HG03460 (cell line): Measurements from ENCODE around the gene IGSF21.

Experiments used
- ATAC-seq: cut with Tn5 transposase; IDR thresholded peaks from one replicate; pipeline ENCODE4 v1.9.1; 2021; ENCODE audit not compliant: unreplicated experiment

The IGSF21 gene

GRCh38 chr1:18107369-18108298 lies at the start of gene IGSF21:
IGSF21 (plus strand) TSS chr1:18107798; CDS start chr1:18108129, 331 bp downstream.
- ATAC-seq: no peak

DNA sequence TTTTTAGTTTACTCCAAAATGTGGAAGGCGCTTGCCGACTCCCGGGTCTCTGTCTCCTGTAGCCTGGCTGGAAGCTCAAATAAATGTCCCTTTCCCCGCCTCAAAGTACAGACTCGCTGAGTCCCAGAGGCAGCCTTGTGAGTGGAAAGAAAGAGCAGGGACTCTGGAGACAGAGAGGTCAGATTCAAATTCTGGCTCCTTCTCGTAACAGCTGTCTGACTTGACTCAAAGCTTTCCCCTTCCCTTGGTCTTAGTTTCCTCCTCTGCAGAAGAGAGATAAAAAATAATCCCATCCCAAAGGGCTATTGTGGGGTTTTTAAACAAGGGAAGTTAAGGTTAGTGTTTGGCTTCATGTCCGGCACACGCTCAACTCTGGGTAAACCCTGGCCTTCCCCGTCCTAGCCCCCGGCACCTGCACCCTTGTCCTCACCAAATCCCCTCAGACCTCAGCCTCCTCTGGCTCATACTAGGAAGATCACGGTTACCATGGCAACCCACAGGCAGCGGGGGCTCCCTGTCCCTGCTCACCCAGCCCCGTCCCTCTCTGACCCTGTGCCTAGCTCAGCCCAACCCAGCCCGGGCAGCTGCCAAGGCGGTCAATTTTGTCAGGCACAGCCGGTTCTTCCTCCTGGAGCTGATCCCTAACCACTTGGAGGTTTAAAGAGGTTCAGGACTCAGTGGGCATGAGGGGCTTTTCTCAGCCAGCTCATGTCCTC lies 49.2 kb upstream of the IGSF21 start:
- ATAC-seq: no peak

DNA sequence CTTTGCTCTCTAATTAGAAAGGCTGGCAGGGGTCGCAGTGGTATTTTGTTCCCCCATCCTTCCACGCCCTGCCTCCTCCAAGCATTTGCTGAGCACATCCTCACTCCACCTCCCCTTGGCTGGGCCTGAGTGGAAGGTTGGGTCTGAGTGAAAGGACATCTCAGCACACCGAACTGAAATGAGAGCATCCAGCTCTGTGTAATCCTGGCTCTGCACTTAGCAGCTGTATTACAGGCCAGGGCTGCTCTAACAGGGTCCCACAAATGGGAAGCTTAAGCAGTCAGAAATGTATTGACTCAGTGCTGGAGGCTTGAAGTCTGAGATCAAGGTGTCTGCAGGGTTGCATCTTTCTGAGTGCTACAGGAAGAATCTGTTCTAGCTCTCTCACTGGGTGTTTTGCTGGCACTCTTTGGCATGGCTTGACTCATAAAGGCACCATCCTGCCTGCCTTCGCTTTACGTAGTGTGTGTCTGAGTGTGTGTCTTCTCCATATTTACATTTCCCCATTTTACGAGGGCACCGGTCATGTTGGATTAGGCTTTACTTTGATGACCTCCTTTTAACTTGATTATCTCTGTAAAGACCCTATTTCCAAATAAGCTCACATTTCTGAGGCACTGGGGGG lies 48.5 kb upstream of the IGSF21 start:
- no peak for ATAC-seq

- no peak for ATAC-seq
These were observed 47.2 kb upstream of the IGSF21 start for GRCh38 chr1:18060366-18060765.

DNA sequence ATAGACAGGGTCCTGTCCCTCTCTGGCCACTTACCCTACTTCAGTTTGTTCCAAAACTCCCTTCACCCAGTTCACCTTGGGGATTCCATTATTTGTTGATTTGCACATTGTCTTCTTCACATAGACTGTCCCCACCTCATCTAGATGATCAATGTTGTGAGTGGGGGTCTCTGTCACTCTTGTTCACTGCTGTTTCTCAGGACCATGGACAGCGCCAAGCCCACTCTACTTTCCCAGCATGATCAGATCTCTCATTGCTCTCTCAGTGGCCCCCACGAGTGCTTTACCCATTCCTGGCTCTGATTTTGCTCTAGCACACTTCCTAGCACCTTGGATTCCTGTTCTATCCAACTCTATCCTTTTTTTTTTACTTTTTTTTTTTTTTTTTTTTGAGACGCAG lies 45.4 kb upstream of the IGSF21 start:
- ATAC-seq: no peak

GRCh38 chr1:18064534-18064933 lies 43.1 kb upstream of the IGSF21 start:
- no peak for ATAC-seq

DNA sequence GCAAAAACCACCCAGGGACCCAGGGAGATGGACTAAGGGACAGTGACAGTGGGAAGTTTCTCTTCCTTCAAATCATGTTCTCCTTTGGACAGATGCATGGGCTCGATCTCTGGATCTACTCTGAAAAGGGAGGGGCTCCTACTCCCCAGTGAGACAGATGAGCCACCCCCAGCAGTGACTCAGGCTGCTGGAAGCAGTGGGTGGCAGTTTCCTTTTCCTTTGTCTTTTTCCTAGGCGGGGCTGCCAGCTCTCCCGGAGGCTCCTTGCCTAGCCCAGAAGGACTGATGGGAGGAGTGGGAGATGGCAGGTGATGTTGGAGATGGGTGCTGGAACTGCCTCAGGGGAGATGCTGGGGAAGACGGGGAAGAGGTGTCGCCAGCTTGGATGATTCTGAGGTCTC lies 41.0 kb upstream of the IGSF21 start:
- no peak for ATAC-seq

- no peak for ATAC-seq
These were observed 37.7 kb upstream of the IGSF21 start for GRCh38 chr1:18069903-18070302.

DNA sequence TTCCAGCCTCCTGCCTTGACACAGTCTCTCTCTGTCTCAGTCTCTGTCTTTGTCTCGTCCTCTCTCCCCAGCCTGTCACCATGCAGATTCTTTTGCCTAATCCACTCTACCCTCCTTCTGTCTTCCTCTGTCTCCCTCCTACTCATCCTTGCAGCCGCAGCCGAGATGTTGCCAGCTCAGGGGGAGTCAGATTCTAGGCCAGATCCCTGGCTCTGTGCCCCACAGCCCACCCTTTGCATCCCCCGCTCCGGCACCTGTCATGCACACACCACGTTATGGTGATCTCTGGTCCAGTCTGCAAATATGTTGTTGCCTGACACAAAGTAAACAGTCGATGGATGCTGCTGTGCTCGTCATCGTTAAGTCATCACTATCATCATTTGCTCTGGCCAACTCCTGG lies 35.5 kb upstream of the IGSF21 start:
- no peak for ATAC-seq

DNA sequence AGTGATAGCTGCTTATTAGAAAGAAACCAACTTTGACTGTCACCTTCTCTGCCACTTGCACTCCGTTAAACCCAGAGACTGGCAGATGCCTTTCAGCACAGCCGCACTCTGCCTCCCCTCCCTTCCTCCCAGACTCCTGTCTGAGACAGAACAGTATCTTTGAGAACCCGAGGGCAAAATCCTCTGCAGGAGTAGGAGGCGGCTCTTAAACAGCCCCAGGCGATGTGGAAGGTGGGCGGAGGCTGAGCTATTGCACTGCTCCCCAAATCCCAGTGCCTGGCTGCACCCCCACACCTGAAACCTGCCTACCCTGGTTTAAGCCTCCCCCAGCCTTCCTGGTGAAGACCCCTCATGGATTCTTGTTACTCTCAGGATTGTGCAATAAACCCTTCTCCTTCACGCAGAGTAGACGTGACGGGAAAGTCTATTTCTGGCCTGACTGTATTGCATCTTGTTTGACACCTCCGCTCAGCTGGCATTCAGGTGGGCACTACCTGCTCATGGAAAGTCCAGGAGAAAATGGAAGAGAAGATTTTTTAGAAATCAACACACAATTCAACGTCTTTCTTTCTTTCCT lies 34.4 kb upstream of the IGSF21 start:
- no peak for ATAC-seq

DNA sequence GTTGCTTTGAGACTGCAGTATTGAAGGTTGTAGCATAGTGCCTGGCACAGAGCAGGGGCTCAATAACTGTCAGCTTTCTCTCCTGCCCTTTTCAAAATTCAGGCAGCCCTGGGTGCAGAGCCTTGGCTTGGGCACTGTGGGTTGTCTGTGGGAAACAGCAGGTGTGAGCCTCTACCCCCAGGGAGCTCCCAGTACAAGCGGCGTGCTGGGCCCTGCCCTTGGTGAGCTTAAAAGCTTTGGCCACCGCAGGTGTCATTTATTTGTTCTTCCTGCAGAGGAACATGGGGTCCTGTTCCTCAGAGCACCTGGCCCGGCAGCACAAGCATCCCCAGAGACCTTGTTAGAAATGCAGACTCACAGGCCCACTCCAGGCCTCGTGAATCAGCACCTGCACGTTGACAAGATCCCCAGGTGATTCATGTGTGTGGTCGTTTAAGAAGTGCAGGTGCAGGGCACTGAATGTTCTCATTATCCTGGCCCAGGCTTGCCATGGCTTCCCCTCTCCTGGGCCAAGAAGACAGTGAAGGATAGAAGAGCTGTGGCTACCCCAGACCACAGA lies 29.9 kb upstream of the IGSF21 start:
- ATAC-seq: no peak

DNA sequence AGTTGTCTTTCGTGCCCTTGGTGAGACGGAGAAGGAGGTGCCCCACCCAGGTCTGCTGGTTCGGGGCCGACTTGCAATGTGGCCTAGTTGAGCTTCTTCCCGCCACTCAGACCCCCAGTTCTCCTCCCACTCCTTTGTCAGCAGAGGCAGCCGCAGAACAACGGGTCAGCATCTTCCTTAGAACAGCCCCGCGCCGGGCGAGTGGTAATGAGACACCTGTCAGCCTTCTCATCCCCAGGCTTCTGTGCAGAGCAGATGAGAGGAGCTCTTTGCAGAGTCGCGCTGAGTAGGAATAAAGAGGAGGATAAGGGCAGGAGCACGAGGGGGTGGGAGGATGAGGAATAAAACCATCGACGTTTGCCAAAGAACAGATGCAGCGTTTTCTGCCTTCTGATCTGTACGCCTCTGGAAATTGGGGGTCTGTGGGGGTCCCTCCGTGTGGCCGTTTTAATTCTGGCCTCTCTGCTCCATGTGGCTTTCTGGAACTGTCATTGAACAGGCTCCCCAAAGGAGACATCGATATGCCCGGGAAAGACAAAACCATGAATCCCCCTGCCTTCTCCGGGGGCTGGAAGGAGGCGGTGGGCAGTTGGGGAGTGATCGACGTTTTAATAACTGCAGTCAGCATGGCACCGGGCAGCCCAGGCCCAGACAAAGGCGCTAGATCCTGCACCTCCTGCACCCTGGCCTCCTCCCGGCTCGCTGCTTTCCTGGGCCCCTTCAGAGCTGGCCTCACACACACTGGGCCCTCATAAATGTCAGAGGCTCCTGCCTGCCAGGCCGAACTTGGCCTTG lies 27.5 kb upstream of the IGSF21 start:
- ATAC-seq: no peak

GRCh38 chr1:18085387-18086074 lies 22.1 kb upstream of the IGSF21 start:
- no peak for ATAC-seq

DNA sequence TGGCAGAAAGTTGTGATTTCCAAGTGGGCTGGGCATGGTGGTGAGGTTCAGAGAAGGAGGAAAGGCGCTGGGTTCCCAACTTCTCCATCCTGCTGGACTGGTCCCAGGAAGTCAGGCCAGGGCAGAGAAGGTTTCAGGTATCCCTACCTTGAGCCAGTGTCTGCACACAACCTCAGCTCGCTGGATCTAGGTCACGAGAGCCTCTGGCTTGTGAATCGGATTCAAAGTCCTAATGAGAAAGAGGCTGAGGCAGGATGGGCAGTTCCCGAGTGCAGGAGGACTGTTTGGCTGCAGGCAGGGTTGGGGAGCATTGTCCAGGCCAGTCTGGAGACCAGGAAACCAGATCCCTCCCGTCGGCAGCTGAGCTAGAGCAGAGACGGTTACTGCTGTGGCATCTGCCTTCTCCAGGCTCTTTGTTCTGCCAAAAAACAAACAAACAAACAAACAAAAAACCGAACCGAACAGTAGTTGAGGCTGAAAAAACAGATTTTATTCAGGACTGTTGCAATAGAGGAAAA lies 19.5 kb upstream of the IGSF21 start:
- ATAC-seq: no peak

DNA sequence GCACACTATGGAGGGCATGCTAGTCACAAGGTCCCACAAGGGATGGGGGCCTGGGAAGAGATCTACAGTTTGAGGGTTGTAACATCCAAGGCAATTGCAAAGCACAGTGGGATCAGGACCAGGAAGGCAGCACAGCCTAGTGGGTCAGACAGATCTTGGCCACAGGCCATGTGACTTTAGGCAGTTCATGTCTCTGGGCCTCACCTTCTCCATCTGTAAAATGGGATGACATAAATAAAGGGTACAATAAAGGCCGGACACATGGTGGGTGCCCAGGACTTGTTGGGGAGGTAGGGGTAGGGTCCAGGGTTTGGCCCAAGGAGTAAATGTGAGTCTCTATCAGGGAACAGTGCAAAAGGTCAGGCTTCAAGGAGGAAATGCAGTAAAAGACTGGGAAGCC lies 18.1 kb upstream of the IGSF21 start:
- ATAC-seq: no peak

DNA sequence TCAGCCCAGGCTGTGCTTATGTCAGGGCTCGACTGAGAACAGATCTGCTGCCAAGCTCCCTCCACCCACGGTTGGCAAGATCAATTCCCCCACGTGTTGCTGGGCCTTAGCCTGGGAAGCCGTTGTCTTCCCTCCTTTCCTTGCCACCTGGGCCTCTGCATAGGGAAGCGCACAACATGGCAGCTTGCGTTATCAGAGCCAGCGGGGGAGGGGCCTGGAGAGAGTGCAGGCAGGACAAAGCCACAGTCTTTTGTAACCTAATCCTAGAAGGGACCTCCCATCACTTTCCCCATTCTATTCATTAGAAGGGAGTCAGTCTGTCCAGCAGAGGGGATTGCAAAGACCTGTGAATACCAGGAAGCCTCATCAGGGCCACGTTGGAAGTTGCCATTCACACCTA lies 17.0 kb upstream of the IGSF21 start:
- no peak for ATAC-seq

DNA sequence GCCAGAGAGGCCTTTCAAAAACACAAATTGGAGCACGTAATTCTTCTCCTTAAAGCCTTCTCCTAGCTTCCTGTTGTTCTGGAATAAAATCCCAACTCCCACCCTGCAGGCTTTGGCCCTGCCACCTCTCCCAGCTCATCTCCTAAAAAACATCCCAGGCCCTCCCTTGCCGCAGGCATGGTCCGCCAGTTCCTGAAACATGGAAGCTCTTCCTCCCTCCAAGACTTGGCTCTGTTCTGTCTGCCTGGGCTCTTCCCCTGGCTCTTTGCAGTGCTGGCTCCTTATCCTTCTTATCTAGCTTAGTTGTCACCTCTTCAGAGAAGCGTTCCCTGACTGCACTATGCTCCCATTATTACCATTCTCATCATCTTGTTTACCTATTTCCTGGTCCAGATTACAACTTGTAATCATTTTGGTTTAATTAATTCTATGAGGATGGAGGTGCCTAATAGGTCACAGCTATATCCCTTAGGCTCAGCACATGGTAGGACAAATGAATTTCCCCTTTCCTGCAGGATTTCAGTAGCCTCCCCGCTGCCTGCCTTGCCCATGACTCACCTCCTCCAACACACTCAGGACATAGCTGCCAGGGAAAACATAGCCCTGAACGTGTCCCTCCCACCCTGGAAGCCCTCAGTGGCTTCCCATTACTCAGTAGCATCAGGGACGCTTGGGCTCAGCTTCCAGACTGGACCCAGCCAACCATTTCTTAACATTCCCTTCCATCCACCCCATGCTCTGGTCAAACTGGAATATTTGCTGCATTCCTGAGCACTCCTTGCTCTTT lies 15.7 kb upstream of the IGSF21 start:
- ATAC-seq: no peak

GRCh38 chr1:18093193-18093592 lies 14.4 kb upstream of the IGSF21 start:
- ATAC-seq: no peak

DNA sequence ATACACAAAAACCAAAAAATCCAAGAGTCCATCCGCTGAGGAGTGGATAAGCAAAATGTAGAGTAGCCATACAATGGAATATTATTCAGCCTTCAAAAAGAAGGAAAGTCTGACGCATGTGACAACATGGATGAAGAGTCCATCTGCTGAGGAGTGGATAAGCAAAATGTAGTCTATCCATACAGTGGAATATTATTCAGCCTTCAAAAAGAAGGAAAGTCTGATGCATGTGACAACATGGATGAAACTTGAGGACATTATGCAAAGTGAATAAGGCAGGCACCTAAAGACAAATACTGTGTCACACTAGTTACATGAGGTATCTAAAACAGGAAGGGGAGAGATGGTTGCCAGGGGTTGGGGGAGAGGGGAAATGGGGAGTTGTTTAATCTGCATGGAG lies 14.0 kb upstream of the IGSF21 start:
- no peak for ATAC-seq
